ENCODE measurements around the gene HPGDS.
"Not testable (repeated sequence)": the region's sequence is repeated elsewhere in the genome, so short reads cannot be mapped to it uniquely, and the experiment has no call there.

The HPGDS gene

GRCh38 chr4:94342694-94343093, at the start of gene HPGDS:
Gene HPGDS, minus strand, starts transcription at chr4:94342836. Its CDS starts 8,207 bp downstream, at chr4:94334629.
- no peak for DNase-seq (ENCODE audit: low read depth)
- H3K4me3 ChIP-seq (ENCODE audit: control insufficient read depth, low read depth, low read length) = no peak within 1 kb of the TSS
- TF ChIP-seq CTCF (conservative IDR thresholded peaks at IDR 0.05; ENCODE audit: control insufficient read depth, insufficient read depth, low read depth, low read length) = no peak

- peak; percentile 11 for DNase-seq (ENCODE audit: low read depth)
- peak; percentile 54 for TF ChIP-seq CTCF (conservative IDR thresholded peaks at IDR 0.05; ENCODE audit: control insufficient read depth, insufficient read depth, low read depth, low read length)
- H3K4me3 ChIP-seq (ENCODE audit: control insufficient read depth, low read depth, low read length) = no peak overlapping the region
Measured at GRCh38 chr4:94390804-94391410, 48.3 kb upstream of the HPGDS start.

GRCh38 chr4:94389595-94390267, 47.1 kb upstream of the HPGDS start:
- no peak overlapping the region for H3K4me3 ChIP-seq (ENCODE audit: control insufficient read depth, low read depth, low read length)
- TF ChIP-seq CTCF (conservative IDR thresholded peaks at IDR 0.05; ENCODE audit: control insufficient read depth, insufficient read depth, low read depth, low read length) = no peak
- no peak for DNase-seq (ENCODE audit: low read depth)

GRCh38 chr4:94387965-94388364, 45.3 kb upstream of the HPGDS start:
- not testable (repeated sequence) for H3K4me3 ChIP-seq (ENCODE audit: control insufficient read depth, low read depth, low read length); DNase-seq (ENCODE audit: low read depth)

- DNase-seq (ENCODE audit: low read depth) = peak; percentile 29
- not testable (repeated sequence) for H3K4me3 ChIP-seq (ENCODE audit: control insufficient read depth, low read depth, low read length)
Measured at GRCh38 chr4:94385452-94385851, 42.8 kb upstream of the HPGDS start.

GRCh38 chr4:94382891-94383290, 40.3 kb upstream of the HPGDS start:
- not testable (repeated sequence) for DNase-seq (ENCODE audit: low read depth); H3K4me3 ChIP-seq (ENCODE audit: control insufficient read depth, low read depth, low read length)

- DNase-seq (ENCODE audit: low read depth) = no peak
- no peak for TF ChIP-seq CTCF (conservative IDR thresholded peaks at IDR 0.05; ENCODE audit: control insufficient read depth, insufficient read depth, low read depth, low read length)
- no peak overlapping the region for H3K4me3 ChIP-seq (ENCODE audit: control insufficient read depth, low read depth, low read length)
Measured at GRCh38 chr4:94378047-94378446, 35.4 kb upstream of the HPGDS start.

- DNase-seq (ENCODE audit: low read depth) = no peak
- no peak for TF ChIP-seq CTCF (conservative IDR thresholded peaks at IDR 0.05; ENCODE audit: control insufficient read depth, insufficient read depth, low read depth, low read length)
- no peak overlapping the region for H3K4me3 ChIP-seq (ENCODE audit: control insufficient read depth, low read depth, low read length)
Measured at GRCh38 chr4:94377294-94377693, 34.7 kb upstream of the HPGDS start.
